GM23338 (cell line): ENCODE data around the gene CYSTM1. TPM values are rescaled to one million over a fixed set of nuclear protein-coding genes. Genes with fewer than 3 reads are reported as not detected.

Source experiments
- ATAC-seq: fragments of 200-7000 bp; cut with Tn5 transposase; 3 replicates; pipeline ENCODE4 v1.9.1; 2020
- DNase-seq: peaks from one replicate; pipeline ENCODE4 v3.0.0-alpha.2; 2015; ENCODE audit warnings: low spot score
- H2AFZ ChIP-seq: fragments of 200-600 bp; sonication (generic); 2 replicates; pipeline ENCODE4 v1.8.0; 2016; ENCODE audit warnings: antibody characterized with exemption, mild to moderate bottlenecking, moderate library complexity
- H3F3A ChIP-seq: fragments of 200-600 bp; sonication (generic); replicated peaks from 2 replicates; pipeline ENCODE4 v1.8.0; 2017; ENCODE audit warnings: antibody characterized with exemption, mixed run types, low read depth
- H3K27ac ChIP-seq: fragments of 200-600 bp; sonication (generic); 2 replicates; pipeline ENCODE4 v1.6.1; 2016; ENCODE audit warnings: low read depth
- H3K27me3 ChIP-seq: fragments of 200-600 bp; sonication (generic); 2 replicates; pipeline ENCODE4 v1.8.0; 2016; ENCODE audit warnings: mild to moderate bottlenecking, mixed run types, moderate library complexity; ENCODE audit not compliant: insufficient read depth
- H3K36me3 ChIP-seq: fragments of 200-600 bp; sonication (generic); 2 replicates; pipeline ENCODE4 v1.8.0; 2016; ENCODE audit warnings: mild to moderate bottlenecking; ENCODE audit not compliant: insufficient read depth
- H3K4me1 ChIP-seq: fragments of 200-600 bp; sonication (generic); 2 replicates; pipeline ENCODE4 v1.8.0; 2016; ENCODE audit warnings: mild to moderate bottlenecking, moderate library complexity; ENCODE audit not compliant: insufficient read depth
- H3K4me2 ChIP-seq: fragments of 200-600 bp; sonication (generic); 2 replicates; pipeline ENCODE4 v1.7.1; 2017; ENCODE audit warnings: mixed run types
- H3K4me3 ChIP-seq: fragments of 200-600 bp; sonication (generic); 2 replicates; pipeline ENCODE4 v1.6.1; 2016; ENCODE audit warnings: mixed run types
- H3K79me2 ChIP-seq: fragments of 200-600 bp; sonication (generic); replicated peaks from 2 replicates; pipeline ENCODE4 v1.8.0; 2017; ENCODE audit warnings: mild to moderate bottlenecking; ENCODE audit not compliant: insufficient read depth
- H3K9me2 ChIP-seq: fragments of 200-600 bp; sonication (generic); 2 replicates; pipeline ENCODE4 v1.8.0; 2017; ENCODE audit not compliant: insufficient read depth
- H4K20me1 ChIP-seq: fragments of 200-600 bp; sonication (generic); replicated peaks from 2 replicates; pipeline ENCODE4 v1.8.0; 2017; ENCODE audit warnings: mild to moderate bottlenecking; ENCODE audit not compliant: insufficient read depth
- H3K27ac Mint-ChIP-seq: 2 replicates; pipeline ENCODE4 v1.8.0; 2020; ENCODE audit warnings: inconsistent platforms, mild to moderate bottlenecking, moderate library complexity, mixed read lengths
- H3K27me3 Mint-ChIP-seq: 3 replicates; pipeline ENCODE4 v1.8.0; 2022; ENCODE audit warnings: low read depth, mild to moderate bottlenecking, moderate library complexity, mixed read lengths, inconsistent platforms; ENCODE audit not compliant: insufficient read depth, poor library complexity
- H3K36me3 Mint-ChIP-seq: 3 replicates; pipeline ENCODE4 v1.8.0; 2021; ENCODE audit warnings: low read depth, mild to moderate bottlenecking, inconsistent platforms, moderate library complexity, mixed read lengths
- H3K4me1 Mint-ChIP-seq: 3 replicates; pipeline ENCODE4 v1.8.0; 2020; ENCODE audit warnings: mild to moderate bottlenecking, inconsistent platforms, mixed read lengths
- H3K4me3 Mint-ChIP-seq: 3 replicates; pipeline ENCODE4 v1.8.0; 2021; ENCODE audit warnings: moderate library complexity, mild to moderate bottlenecking, inconsistent platforms, mixed read lengths
- H3K9me3 Mint-ChIP-seq: 3 replicates; pipeline ENCODE4 v1.8.0; 2020; ENCODE audit warnings: moderate library complexity, mild to moderate bottlenecking, inconsistent platforms, mixed read lengths
- CREB1 ChIP-seq: fragments of 250-450 bp; sonication (Bioruptor Pico); IDR thresholded peaks from 2 replicates; pipeline ENCODE4 v1.5.0; 2020; ENCODE audit warnings: low read depth, mild to moderate bottlenecking, moderate library complexity
- CTCF ChIP-seq, 2 experiments: fragments of 200-600 bp in 1 of 2; sonication (generic) in 1 of 2; conservative IDR thresholded peaks; 2 replicates each; pipeline versions ENCODE4 v1.5.1 to v1.6.1; 2016 to 2017; ENCODE audit warnings: antibody characterized with exemption in 2 of 2, low read depth in 2 of 2, mild to moderate bottlenecking in 2 of 2, moderate library complexity in 1 of 2
- ETS1 ChIP-seq: IDR thresholded peaks from 2 replicates; pipeline ENCODE4 v1.6.1; 2016; ENCODE audit warnings: antibody characterized with exemption
- EZH2 ChIP-seq: fragments of 200-600 bp; sonication (generic); IDR thresholded peaks from one replicate; pipeline ENCODE4 v1.8.0; 2017; ENCODE audit warnings: antibody characterized with exemption, mild to moderate bottlenecking, low read depth; ENCODE audit not compliant: unreplicated experiment
- EZH2phosphoT487 ChIP-seq: fragments of 200-600 bp; sonication (generic); IDR thresholded peaks from one replicate; pipeline ENCODE4 v1.8.1; 2018; ENCODE audit warnings: antibody characterized with exemption; ENCODE audit not compliant: unreplicated experiment
- JUNB ChIP-seq: IDR thresholded peaks from one replicate; pipeline ENCODE4 v1.6.1; 2016; ENCODE audit warnings: antibody characterized with exemption; ENCODE audit not compliant: unreplicated experiment
- NANOG ChIP-seq: IDR thresholded peaks from 2 replicates; pipeline ENCODE4 v1.6.1; 2016; ENCODE audit warnings: antibody characterized with exemption, borderline replicate concordance
- REST ChIP-seq: IDR thresholded peaks from one replicate; pipeline ENCODE4 v1.6.1; 2018; ENCODE audit warnings: antibody characterized with exemption; ENCODE audit not compliant: unreplicated experiment
- STAT1 ChIP-seq: IDR thresholded peaks from one replicate; pipeline ENCODE4 v1.6.1; 2016; ENCODE audit warnings: antibody characterized with exemption; ENCODE audit not compliant: unreplicated experiment
- ZNF114 ChIP-seq: fragments of 250-450 bp; sonication (Bioruptor Pico); IDR thresholded peaks from 2 replicates; pipeline ENCODE4 v1.5.0; 2020; ENCODE audit warnings: mild to moderate bottlenecking, moderate library complexity
- ZNF331 ChIP-seq: fragments of 250-450 bp; sonication (Bioruptor Pico); IDR thresholded peaks from 2 replicates; pipeline ENCODE4 v1.5.0; 2020; ENCODE audit warnings: low read depth, mild to moderate bottlenecking, moderate library complexity
- polyA plus RNA-seq: library from polyadenylated mRNA; unstranded; fragments of >200 nt; fragmentation: Nextera tagmentation; extraction: Ambion mirVana; gene quantifications from 2 replicates; pipeline ENCODE4 v1.2.1, GENCODE V29; 2016
- total RNA-seq: library from RNA; depleted of rRNA; stranded (reverse); fragments of >200 nt; shearing (Covaris generic); gene quantifications from 2 replicates; pipeline ENCODE4 v1.2.3, GENCODE V29; 2014

Gene CYSTM1
- total and polyA plus RNA-seq, 2 experiments from 2014 or later: 14.4 to 46.0 TPM

- TF ChIP-seq ZNF331 (CRISPR knock-in tag): no peak
- no peak for TF ChIP-seq CREB1 (CRISPR knock-in tag)
- no peak for TF ChIP-seq REST
- TF ChIP-seq EZH2phosphoT487: no peak
- TF ChIP-seq STAT1: no peak
These were observed 32.4 kb downstream of the CYSTM1 start (continued) for GRCh38 chr5:140207250-140207964.

- 0 out of 2 replicates have a peak, but pooled peaks cover 4% of the 10 kb centered on the region for H4K20me1 ChIP-seq
- Mint-ChIP-seq H3K36me3 (no peaks in the 10 kb centered on the region), H3K27ac (no peak overlapping the region), H3K4me3 (no peak overlapping the region), H3K9me3 (no peaks in the 10 kb centered on the region), H3K27me3 (peaks cover 3% of the 10 kb centered on the region), H3K4me1 (peaks cover 11% of the 10 kb centered on the region)
- no peaks in the 10 kb centered on the region for H3K27me3 ChIP-seq
- no peaks in the 10 kb centered on the region for H3K36me3 ChIP-seq
- H3K4me3 ChIP-seq: no peak overlapping the region
- no peaks in the 10 kb centered on the region; the same call in 1 of the 2 replicates for H3K9me2 ChIP-seq
- no peak overlapping the region for H2AFZ ChIP-seq
- H3K79me2 ChIP-seq: no peaks in the 10 kb centered on the region
- ATAC-seq (no peak), DNase-seq (no peak)
- H3K27ac ChIP-seq: no peak overlapping the region
- H3K4me2 ChIP-seq: no peak overlapping the region
- H3F3A ChIP-seq: no peaks in the 10 kb centered on the region
- H3K4me1 ChIP-seq: 0 out of 2 replicates have a peak, but pooled peaks cover 10% of the 10 kb centered on the region
- TF ChIP-seq EZH2 (no peak), NANOG (no peak), JUNB (no peak), ETS1 (no peak), ZNF331 (CRISPR knock-in tag) (no peak), ZNF114 (no peak), REST (no peak), STAT1 (no peak), CTCF (conservative IDR thresholded peaks at IDR 0.05; ENCODE audit: low read depth in 2 of 2) (no peak), CREB1 (CRISPR knock-in tag) (no peak), EZH2phosphoT487 (no peak)
These were observed 33.1 kb downstream of the CYSTM1 start for GRCh38 chr5:140208065-140208464.
